Gastroesophageal sphincter (tissue), 4 donors: Measurements from ENCODE around the gene TPP1. TPM values are rescaled to one million over a fixed set of nuclear protein-coding genes. Genes with fewer than 3 reads are reported as not detected.
A peak's percentile ranks its signal among the peaks of the same experiment; 100 is the strongest.

ENCODE experiments used
- ATAC-seq: fragments of 150-250 bp; one replicate; pipeline ENCODE4 v1.9.1; 2016; ENCODE audit warnings: mild to moderate bottlenecking, moderate library complexity
- H3K27ac ChIP-seq, 4 donors: fragments of 200-600 bp; sonication (generic) in 3 of 4; 1 replicate in 3 of 4; 2 replicates in 1 of 4; pipeline ENCODE4 v1.5.1; 2016 to 2019
- H3K27me3 ChIP-seq: fragments of 200-600 bp; sonication (generic); one replicate; pipeline ENCODE4 v1.5.1; 2019
- H3K36me3 ChIP-seq, 2 donors: fragments of 200-600 bp; sonication (generic); one replicate each; pipeline ENCODE4 v1.5.1; 2019; ENCODE audit warnings: control low read depth in 1 of 2
- H3K4me1 ChIP-seq, 3 donors: fragments of 200-600 bp; sonication (generic); 1 replicate in 2 of 3; 2 replicates in 1 of 3; pipeline ENCODE4 v1.5.1; 2016 to 2019; ENCODE audit warnings: control low read depth in 2 of 3
- H3K4me3 ChIP-seq, 2 donors: fragments of 200-600 bp; sonication (generic); one replicate each; pipeline ENCODE4 v1.5.1; 2019; ENCODE audit warnings: mild to moderate bottlenecking in 1 of 2, moderate library complexity in 1 of 2
- H3K9me3 ChIP-seq, 3 donors: fragments of 200-600 bp; sonication (generic); one replicate each; pipeline ENCODE4 v1.5.1; 2017 to 2019; ENCODE audit warnings: control low read depth in 2 of 3
- CTCF ChIP-seq, 4 experiments: fragments of 200-600 bp in 2 of 4; fragments of 450-650 bp in 2 of 4; sonication (generic) in 1 of 4; IDR thresholded peaks; one replicate each; pipeline ENCODE4 v1.5.1; 2017 to 2019; ENCODE audit warnings: antibody characterized with exemption in 4 of 4, mild to moderate bottlenecking in 2 of 4, moderate library complexity in 2 of 4
- EP300 ChIP-seq: sonication (generic); formaldehyde crosslinking; IDR thresholded peaks from one replicate; pipeline ENCODE4 v1.6.1; 2017; ENCODE audit warnings: antibody characterized with exemption, mild to moderate bottlenecking
- POLR2A ChIP-seq, 2 donors: fragments of 450-650 bp; IDR thresholded peaks; one replicate each; pipeline ENCODE4 v1.6.1; 2017; ENCODE audit warnings: antibody characterized with exemption in 2 of 2, mild to moderate bottlenecking in 2 of 2, moderate library complexity in 1 of 2
- POLR2AphosphoS5 ChIP-seq: sonication (generic); formaldehyde crosslinking; IDR thresholded peaks from one replicate; pipeline ENCODE4 v1.6.1; 2017; ENCODE audit warnings: antibody characterized with exemption
- WGBS, 2 donors: methylation state at CpG; one replicate each; pipeline ENCODE4 v1.1.5; 2018; ENCODE audit warnings: low coverage in 1 of 2; 5-methylcytosine and 5-hydroxymethylcytosine counted together
- total RNA-seq, 4 donors: library from RNA; depleted of rRNA; stranded (reverse); fragments of >200 nt; gene quantifications; one replicate each; pipeline ENCODE4 v1.1.0, GENCODE V29; 2016

TPP1 gene
- total RNA-seq, 4 donors from 2014 or later, result 67.6 to 84.4 (median 76.9) TPM

GRCh38 chr11:6656584-6656915 is 37.3 kb upstream of the TPP1 start:
- no peaks in the 10 kb centered on the region for H3K36me3 ChIP-seq
- H3K4me3 ChIP-seq, result peak overlapping the region in 1 of 2 donors; percentile 66
- no peak for ATAC-seq
- TF ChIP-seq CTCF (IDR thresholded peaks at IDR 0.05) (no peak), EP300 (no peak), POLR2AphosphoS5 (no peak), POLR2A (IDR thresholded peaks at IDR 0.05) (no peak)
- WGBS, 2 donors, result 45 to 100% methylated on average over 1 to 4 of the region's 4 CpGs
- H3K4me1 ChIP-seq, result peaks cover 0 to 48% (median 3%) of the 10 kb centered on the region in 3 donors
- H3K27me3 ChIP-seq, result no peaks in the 10 kb centered on the region
- no peaks in the 10 kb centered on the region for H3K9me3 ChIP-seq
- H3K27ac ChIP-seq, result peak overlapping the region in 3 of 4 donors; percentile 4 to 86 (median 83)

- peak within 1 kb of the TSS; percentile 13 to 86 (median 84) for H3K27ac ChIP-seq
- no peaks in the 10 kb centered on the region for H3K9me3 ChIP-seq
- no peaks in the 10 kb centered on the region for H3K27me3 ChIP-seq
- WGBS, 2 donors, result 10 to 31% methylated on average over 9 to 16 of the region's 56 CpGs
- TF ChIP-seq EP300 (no peak), POLR2AphosphoS5 (no peak), POLR2A (IDR thresholded peaks at IDR 0.05) (no peak), CTCF (IDR thresholded peaks at IDR 0.05) (no peak)
- H3K36me3 ChIP-seq, result no peaks in the 10 kb centered on the region
- peaks cover 0 to 48% (median 3%) of the 10 kb centered on the region in 3 donors for H3K4me1 ChIP-seq
- peak within 1 kb of the TSS; percentile 40 to 66 for H3K4me3 ChIP-seq
- ATAC-seq, result peak; percentile 59
Observed at GRCh38 chr11:6655790-6656583, 36.8 kb upstream of the TPP1 start, which contains the start of gene DCHS1. DCHS1 (minus strand) TSS chr11:6655809; CDS start chr11:6641613, 14,196 bp downstream.

DNA sequence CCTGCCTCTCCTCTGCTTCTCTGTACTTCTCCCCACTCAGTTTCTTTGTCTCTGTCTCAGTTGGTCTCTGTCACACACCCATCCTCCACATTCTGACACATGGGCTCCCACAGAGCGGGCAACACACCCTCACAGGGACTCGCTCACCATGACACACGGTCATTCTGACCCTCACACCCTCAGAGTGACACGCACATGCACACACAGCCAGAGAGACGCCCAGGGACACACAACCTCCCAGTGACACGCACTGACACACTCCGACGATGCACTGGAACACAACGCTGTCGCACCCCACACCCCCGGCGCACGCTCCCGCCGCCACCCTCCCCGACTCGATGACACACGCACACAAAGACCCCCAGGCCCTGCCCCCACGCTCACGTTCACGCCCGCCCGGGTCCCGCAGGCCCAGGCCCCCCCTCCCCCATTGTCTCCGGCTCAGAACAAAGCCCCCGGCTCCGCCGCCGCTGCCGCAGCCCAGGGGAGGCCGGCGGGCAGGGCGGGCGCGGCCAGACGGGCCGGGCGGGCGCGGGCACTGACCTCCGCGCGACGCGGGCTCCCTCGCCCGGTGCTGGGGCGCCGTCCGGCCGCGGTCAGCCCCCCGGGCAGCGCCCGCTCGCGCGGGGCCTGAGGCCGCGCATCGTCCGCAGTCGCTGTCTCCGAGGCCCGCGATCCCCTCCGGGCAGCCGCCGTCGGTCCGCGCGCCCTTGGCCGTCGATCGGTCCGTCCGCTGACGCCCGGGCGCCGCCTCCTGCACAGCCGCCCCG is 36.0 kb upstream of the TPP1 start:
- peak overlapping the region; percentile 13 to 86 (median 84) for H3K27ac ChIP-seq
- TF ChIP-seq EP300, result no peak
- TF ChIP-seq POLR2A (IDR thresholded peaks at IDR 0.05), result peak in 1 of 2 donors; percentile 19
- TF ChIP-seq POLR2AphosphoS5, result peak; percentile 27
- WGBS, 2 donors, result 0 to 4% methylated on average over 1 to 3 of the region's 84 CpGs

DNA sequence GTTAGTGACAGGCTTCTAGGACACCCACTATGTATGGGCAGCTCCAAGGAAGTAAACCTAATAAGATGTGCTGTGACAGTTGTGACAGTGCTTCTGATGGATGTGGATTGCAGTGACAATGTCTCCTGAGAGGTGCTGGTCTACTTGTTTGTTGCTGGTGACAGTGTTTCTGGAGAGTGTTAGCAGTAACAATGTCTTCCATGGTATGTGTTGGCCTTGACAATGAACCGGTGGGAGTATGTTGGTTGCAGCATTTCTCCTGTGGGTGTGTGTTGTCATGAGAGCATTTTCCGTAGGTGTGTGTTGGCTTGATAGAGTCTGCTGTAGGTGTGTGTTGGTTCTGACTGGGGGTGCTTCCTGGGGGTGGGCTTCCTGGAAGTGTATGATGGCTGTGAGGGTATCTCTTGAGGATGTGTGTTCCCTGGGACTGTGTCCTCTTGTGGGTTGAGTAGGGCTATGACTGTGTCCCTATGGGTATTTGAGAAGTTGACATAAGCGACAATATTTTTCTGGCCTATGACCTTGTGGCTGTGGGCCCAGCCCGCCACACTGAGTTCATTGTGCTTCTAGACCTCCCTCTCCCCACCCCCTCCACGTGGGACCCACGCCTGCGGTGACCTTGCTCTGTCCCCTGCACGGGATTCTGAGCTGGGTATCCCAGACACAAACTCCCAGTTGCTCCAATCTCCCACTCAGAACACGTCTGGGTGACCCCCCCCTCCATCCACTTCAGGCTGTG is 35.2 kb upstream of the TPP1 start:
- 10 to 29% methylated on average over 6 to 8 of the region's 9 CpGs for WGBS, 2 donors

More for the DNA sequence above, 36.0 kb upstream of the TPP1 start:
- Histone ChIP-seq H3K36me3 (no peaks in the 10 kb centered on the region), H3K4me1 (peaks cover 0 to 48% (median 3%) of the 10 kb centered on the region in 3 donors), H3K4me3 (peak overlapping the region; percentile 40 to 66), H3K9me3 (no peaks in the 10 kb centered on the region), H3K27me3 (no peaks in the 10 kb centered on the region)
- peak; percentile 61 for ATAC-seq

More for the DNA sequence above, 35.2 kb upstream of the TPP1 start:
- no peaks in the 10 kb centered on the region for H3K36me3 ChIP-seq
- H3K9me3 ChIP-seq, result no peaks in the 10 kb centered on the region
- H3K4me3 ChIP-seq, result peak overlapping the region in 1 of 2 donors; percentile 66
- peak overlapping the region in 3 of 4 donors; percentile 83 to 86 (median 84) for H3K27ac ChIP-seq
- H3K4me1 ChIP-seq, result peaks cover 0 to 48% (median 3%) of the 10 kb centered on the region in 3 donors
- ATAC-seq, result no peak
- TF ChIP-seq POLR2AphosphoS5, result no peak
- no peak for TF ChIP-seq POLR2A (IDR thresholded peaks at IDR 0.05)
- TF ChIP-seq CTCF (IDR thresholded peaks at IDR 0.05), result no peak
- no peak for TF ChIP-seq EP300
- H3K27me3 ChIP-seq, result no peaks in the 10 kb centered on the region
